Measurements from ENCODE around the gene FLVCR2. TPM values are rescaled to one million over a fixed set of nuclear protein-coding genes. Genes with fewer than 3 reads are reported as not detected.

Gene FLVCR2
- total RNA-seq, 1 experiment from 2014 or later = 3.2 TPM

- Mint-ChIP-seq H3K4me3 (ENCODE audit: unreplicated experiment) (no peak overlapping the region), H3K36me3 (ENCODE audit: insufficient read depth, unreplicated experiment) (peaks cover 6% of the 10 kb centered on the region), H3K27me3 (ENCODE audit: insufficient read depth, unreplicated experiment) (no peaks in the 10 kb centered on the region), H3K4me1 (ENCODE audit: insufficient read depth, unreplicated experiment) (peaks cover 21% of the 10 kb centered on the region), H3K27ac (ENCODE audit: low read depth, unreplicated experiment) (no peak overlapping the region), H3K9me3 (ENCODE audit: unreplicated experiment) (no peaks in the 10 kb centered on the region)
- BruUV-seq (replicated peaks) = no TSS peak
- TF ChIP-seq CTCF (IDR thresholded peaks at IDR 0.05; ENCODE audit: unreplicated experiment) = no peak
- ChIA-PET POLR2A (interaction anchor here (0.7 kb wide), 1 partner anchor 18 kb away, joined by 4 read pairs; no protein-coding TSS in a partner anchor), CTCF (interaction anchor here (0.6 to 1.3 kb wide), 5 partner anchors 28 to 49 kb away, joined by 3 to 6 read pairs (median 3); partner anchors contain the start of gene FLVCR2)
- DNase-seq (ENCODE audit: unreplicated experiment) = no peak
- intact Hi-C loops (cut with micrococcal nuclease) = no loop called here
Measured at GRCh38 chr14:75604979-75605851, 26.8 kb downstream of the FLVCR2 start.

GRCh38 chr14:75605916-75606315 lies 27.5 kb downstream of the FLVCR2 start:
- H3K9me3 Mint-ChIP-seq (ENCODE audit: unreplicated experiment) = no peaks in the 10 kb centered on the region
- H3K27ac Mint-ChIP-seq (ENCODE audit: low read depth, unreplicated experiment) = no peak overlapping the region
- no peak for TF ChIP-seq CTCF (IDR thresholded peaks at IDR 0.05; ENCODE audit: unreplicated experiment)
- H3K4me3 Mint-ChIP-seq (ENCODE audit: unreplicated experiment) = no peak overlapping the region
- DNase-seq (ENCODE audit: unreplicated experiment) = no peak
- BruUV-seq (replicated peaks) = no TSS peak
- no peaks in the 10 kb centered on the region for H3K27me3 Mint-ChIP-seq (ENCODE audit: insufficient read depth, unreplicated experiment)
- intact Hi-C loops (cut with micrococcal nuclease) = no loop called here
- H3K4me1 Mint-ChIP-seq (ENCODE audit: insufficient read depth, unreplicated experiment) = peaks cover 22% of the 10 kb centered on the region
- ChIA-PET CTCF (interaction anchor here (0.6 to 1.3 kb wide), 4 partner anchors 28 to 103 kb away, joined by 3 to 6 read pairs (median 3); partner anchors contain the start of gene FLVCR2), POLR2A (no interaction called here)
- H3K36me3 Mint-ChIP-seq (ENCODE audit: insufficient read depth, unreplicated experiment) = peaks cover 6% of the 10 kb centered on the region

- no peak overlapping the region for H3K27ac Mint-ChIP-seq (ENCODE audit: low read depth, unreplicated experiment)
- ChIA-PET CTCF (interaction anchor here (1.2 kb wide), 1 partner anchor 102 kb away, joined by 3 read pairs; no protein-coding TSS in a partner anchor), POLR2A (no interaction called here)
- no peak for TF ChIP-seq CTCF (IDR thresholded peaks at IDR 0.05; ENCODE audit: unreplicated experiment)
- H3K4me3 Mint-ChIP-seq (ENCODE audit: unreplicated experiment) = no peak overlapping the region
- H3K4me1 Mint-ChIP-seq (ENCODE audit: insufficient read depth, unreplicated experiment) = peaks cover 19% of the 10 kb centered on the region
- no peak for DNase-seq (ENCODE audit: unreplicated experiment)
- H3K27me3 Mint-ChIP-seq (ENCODE audit: insufficient read depth, unreplicated experiment) = no peaks in the 10 kb centered on the region
- BruUV-seq (replicated peaks) = no TSS peak
- peaks cover 6% of the 10 kb centered on the region for H3K36me3 Mint-ChIP-seq (ENCODE audit: insufficient read depth, unreplicated experiment)
- intact Hi-C loops (cut with micrococcal nuclease) = no loop called here
- H3K9me3 Mint-ChIP-seq (ENCODE audit: unreplicated experiment) = no peaks in the 10 kb centered on the region
Measured at GRCh38 chr14:75607044-75607443, 28.6 kb downstream of the FLVCR2 start.

- H3K36me3 Mint-ChIP-seq (ENCODE audit: insufficient read depth, unreplicated experiment) = peaks cover 6% of the 10 kb centered on the region
- CTCF ChIA-PET = interaction anchor here (0.7 to 1.0 kb wide), 3 partner anchors 13 to 319 kb away, joined by 3 to 4 read pairs (median 3); no protein-coding TSS in a partner anchor
- intact Hi-C loops (cut with micrococcal nuclease) = no loop called here
- no TSS peak for BruUV-seq (replicated peaks)
- TF ChIP-seq CTCF (IDR thresholded peaks at IDR 0.05; ENCODE audit: unreplicated experiment) = no peak
- peaks cover 10% of the 10 kb centered on the region for H3K4me1 Mint-ChIP-seq (ENCODE audit: insufficient read depth, unreplicated experiment)
- no peak overlapping the region for H3K27ac Mint-ChIP-seq (ENCODE audit: low read depth, unreplicated experiment)
- no peaks in the 10 kb centered on the region for H3K27me3 Mint-ChIP-seq (ENCODE audit: insufficient read depth, unreplicated experiment)
- peaks cover 5% of the 10 kb centered on the region for H3K9me3 Mint-ChIP-seq (ENCODE audit: unreplicated experiment)
- no peak overlapping the region for H3K4me3 Mint-ChIP-seq (ENCODE audit: unreplicated experiment)
- no peak for DNase-seq (ENCODE audit: unreplicated experiment)
- POLR2A ChIA-PET = no interaction called here
Measured at GRCh38 chr14:75607842-75608640, 29.6 kb downstream of the FLVCR2 start.

Data from MCF 10A (cell line).